GM12865 (cell line): Measurements from ENCODE around the gene EXOC4.
A peak's percentile ranks its signal among the peaks of the same experiment; 100 is the strongest.
"Not testable (repeated sequence)": the region's sequence is repeated elsewhere in the genome, so short reads cannot be mapped to it uniquely, and the experiment has no call there.

ENCODE experiments used
- DNase-seq: peaks from one replicate; pipeline ENCODE4 v3.0.0; 2010; ENCODE audit warnings: low read depth
- H3K4me3 ChIP-seq: 2 replicates; pipeline ENCODE4 v1.5.1; 2011; ENCODE audit warnings: mild to moderate bottlenecking, low read depth, low read length, control low read depth
- CTCF ChIP-seq: IDR thresholded peaks from 2 replicates; pipeline ENCODE4 v1.5.1; 2011; ENCODE audit warnings: low read length, control low read depth, low read depth, inconsistent platforms; ENCODE audit not compliant: insufficient read depth; ENCODE audit errors: missing control alignments

Gene EXOC4

DNA sequence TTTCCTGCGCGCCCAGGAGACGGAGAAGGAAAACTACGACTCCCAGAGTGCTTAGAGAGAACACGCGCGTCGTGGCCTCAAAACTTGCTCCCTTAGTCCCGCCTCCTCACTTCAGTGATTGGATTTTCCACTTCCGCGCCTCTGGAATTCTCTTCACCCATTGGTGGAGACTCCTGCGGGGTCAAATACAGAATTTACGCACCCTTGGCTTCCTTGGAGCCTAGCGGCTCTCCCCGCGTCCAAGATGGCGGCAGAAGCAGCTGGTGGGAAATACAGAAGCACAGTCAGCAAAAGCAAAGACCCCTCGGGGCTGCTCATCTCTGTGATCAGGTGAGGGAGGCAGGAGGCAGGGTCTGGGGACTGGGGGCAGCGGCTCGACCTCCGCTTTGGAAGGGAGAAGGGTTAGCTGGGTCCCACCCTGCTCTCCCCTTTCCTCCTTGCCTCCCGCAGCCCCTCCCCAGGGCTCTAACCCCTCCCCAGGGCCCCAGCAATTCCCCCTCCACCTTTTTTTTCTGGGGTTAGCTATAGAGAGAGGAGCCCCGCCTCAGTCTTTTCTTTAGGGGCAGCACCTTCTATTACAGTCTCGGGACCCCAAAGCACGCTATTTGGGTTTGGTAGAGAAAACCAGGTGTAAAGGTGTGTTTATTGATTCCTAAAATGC lies at the start of gene EXOC4:
Gene EXOC4 (plus strand): TSS at position 221 of the 661 bp plus-strand sequence.
- peak; percentile 97 for DNase-seq
- H3K4me3 ChIP-seq: peak within 1 kb of the TSS; percentile 98
- no peak for TF ChIP-seq CTCF

DNA sequence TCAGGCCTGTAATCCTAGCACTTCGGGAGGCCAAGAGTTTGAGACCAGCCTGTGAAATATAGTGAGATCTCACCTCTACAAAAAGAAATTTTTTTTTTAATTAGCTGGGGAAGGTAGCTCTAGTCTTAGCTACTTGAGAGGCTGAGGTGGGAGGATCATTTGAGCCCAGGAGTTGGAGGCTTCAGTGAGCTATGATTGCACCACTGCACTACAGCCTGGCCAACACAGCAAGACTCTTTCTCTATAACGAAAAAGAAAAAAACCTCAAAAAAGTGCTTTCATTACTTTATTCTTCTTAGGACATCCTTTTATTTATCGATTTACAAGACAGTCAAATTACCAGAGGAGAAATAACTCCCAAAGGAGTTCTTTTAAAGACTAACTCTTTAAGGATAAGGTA lies 49.4 kb upstream of the EXOC4 start:
- no peak for DNase-seq
- no peak for TF ChIP-seq CTCF
- no peak overlapping the region for H3K4me3 ChIP-seq

- peak; percentile 43 for DNase-seq
- H3K4me3 ChIP-seq: no peak overlapping the region
- peak; percentile 25 for TF ChIP-seq CTCF
Measured at GRCh38 chr7:133207687-133208086, 45.2 kb upstream of the EXOC4 start.

DNA sequence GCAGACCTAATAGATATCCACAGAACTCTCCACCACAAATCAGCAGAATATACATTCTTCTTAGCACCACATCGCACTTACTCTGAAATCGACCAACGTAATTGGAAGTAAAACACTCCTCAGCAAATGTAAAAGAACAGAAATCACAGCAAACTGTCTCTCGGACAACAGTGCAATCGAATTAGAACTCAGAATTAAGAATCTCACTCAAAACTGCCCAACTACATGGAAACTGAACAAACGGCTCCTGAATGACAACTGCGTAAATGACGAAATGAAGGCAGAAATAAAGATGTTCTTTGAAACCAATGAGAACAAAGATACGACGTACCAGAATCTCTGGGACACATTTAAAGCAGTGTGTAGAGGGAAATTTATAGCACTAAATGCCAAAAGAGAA lies 42.1 kb upstream of the EXOC4 start:
- not testable (repeated sequence) for H3K4me3 ChIP-seq, DNase-seq

DNA sequence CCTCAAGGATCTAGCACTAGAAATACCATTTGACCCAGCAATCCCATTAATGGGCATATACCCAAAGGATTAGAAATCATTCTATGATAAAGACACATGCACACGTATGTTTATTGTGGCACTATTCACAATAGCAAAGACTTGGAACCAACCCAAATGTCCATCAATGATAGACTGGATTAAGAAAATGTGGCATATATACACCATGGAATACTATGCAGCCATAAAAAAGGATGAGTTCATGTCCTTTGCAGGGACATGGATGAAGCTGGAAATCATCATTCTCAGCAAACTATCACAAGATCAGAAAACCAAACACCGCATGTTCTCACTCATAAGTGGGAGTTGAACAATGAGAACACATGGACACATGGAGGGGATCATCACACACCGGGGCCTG lies 39.1 kb upstream of the EXOC4 start:
- H3K4me3 ChIP-seq, DNase-seq: not testable (repeated sequence)

- no peak for TF ChIP-seq CTCF
- DNase-seq: no peak
- no peak overlapping the region for H3K4me3 ChIP-seq
Measured at GRCh38 chr7:133217773-133218172, 35.1 kb upstream of the EXOC4 start.

DNA sequence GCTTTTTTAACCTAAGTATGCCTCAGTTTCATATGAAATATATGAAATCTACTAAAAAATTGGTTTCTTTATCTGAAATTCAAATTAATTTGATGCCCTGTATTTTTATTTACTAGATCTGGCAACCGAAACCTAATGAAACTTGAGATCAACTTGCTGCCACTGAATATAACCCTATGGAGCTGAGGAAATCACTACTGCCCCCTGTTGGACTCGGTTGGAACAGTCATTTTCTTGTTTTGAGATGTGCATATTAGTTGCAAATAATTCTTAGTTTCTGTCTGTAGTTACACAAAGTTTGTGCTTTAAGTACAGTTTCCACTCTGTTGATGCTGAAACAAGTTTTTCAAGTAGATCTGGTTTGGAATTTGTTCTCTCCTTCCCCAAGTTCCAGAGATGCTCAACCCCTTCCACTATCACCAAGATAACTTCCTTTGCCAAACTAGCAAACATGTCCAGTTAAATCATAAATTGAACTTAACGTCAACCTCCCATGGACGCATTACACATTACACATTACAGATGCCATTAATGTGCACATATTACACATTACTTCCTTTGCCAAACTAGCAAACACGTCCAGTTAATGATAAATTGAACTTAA lies 22.2 kb upstream of the EXOC4 start:
- DNase-seq: peak; percentile 61
- H3K4me3 ChIP-seq: no peak overlapping the region
- TF ChIP-seq CTCF: peak; percentile 68

DNA sequence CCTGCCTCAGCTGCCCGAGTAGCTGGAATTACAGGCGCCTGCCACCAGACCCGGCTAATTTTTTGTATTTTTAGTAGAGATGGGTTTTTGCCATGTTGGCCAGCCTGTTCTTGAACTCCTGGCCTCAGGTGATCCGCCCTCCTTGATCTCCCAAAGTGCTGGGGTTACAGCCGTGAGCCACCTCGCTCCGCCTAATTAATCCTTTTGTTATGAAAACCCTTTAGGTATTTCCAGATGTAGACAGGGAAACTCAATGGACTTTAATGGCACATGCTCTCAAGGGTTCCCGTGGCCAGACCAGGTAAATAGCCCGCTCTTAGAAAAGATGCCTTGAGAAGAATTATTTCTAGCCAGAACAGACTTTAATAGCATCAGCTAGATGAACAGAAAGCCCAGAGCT lies 19.7 kb upstream of the EXOC4 start:
- TF ChIP-seq CTCF: no peak
- DNase-seq: no peak
- H3K4me3 ChIP-seq: no peak overlapping the region
